Hepatic stellate cell (primary cell): Measurements from ENCODE around the gene TADA3.

Source experiments
- DNase-seq: peaks from one replicate; pipeline ENCODE4 v3.0.0; 2011; ENCODE audit warnings: low spot score

TADA3 gene

GRCh38 chr3:9760779-9761505 is 31.3 kb downstream of the TADA3 start:
- no peak for DNase-seq

GRCh38 chr3:9757427-9757826 is 34.8 kb downstream of the TADA3 start:
- no peak for DNase-seq

GRCh38 chr3:9754678-9755077 is 37.6 kb downstream of the TADA3 start:
- no peak for DNase-seq

GRCh38 chr3:9750556-9751411 is 41.5 kb downstream of the TADA3 start:
- DNase-seq = no peak

- peak; percentile 100 for DNase-seq
These were observed 42.4 kb downstream of the TADA3 start, which contains the start of gene OGG1 for GRCh38 chr3:9749645-9750555. Gene OGG1, plus strand, starts transcription at chr3:9749952. Its CDS starts 335 bp downstream, at chr3:9750287.

- no peak for DNase-seq
These were observed 43.0 kb downstream of the TADA3 start for GRCh38 chr3:9749296-9749644.

- DNase-seq = no peak
These were observed 44.2 kb downstream of the TADA3 start for GRCh38 chr3:9748031-9748430.

GRCh38 chr3:9747267-9747666 is 45.0 kb downstream of the TADA3 start:
- no peak for DNase-seq

- DNase-seq = peak; percentile 80
These were observed 45.9 kb downstream of the TADA3 start for GRCh38 chr3:9746330-9746729.

- DNase-seq = no peak
These were observed 46.8 kb downstream of the TADA3 start for GRCh38 chr3:9745521-9745920.

GRCh38 chr3:9744162-9744561 is 48.1 kb downstream of the TADA3 start:
- DNase-seq = no peak

- no peak for DNase-seq
These were observed 48.7 kb downstream of the TADA3 start for GRCh38 chr3:9743548-9743947.

- DNase-seq = no peak
These were observed 49.7 kb downstream of the TADA3 start for GRCh38 chr3:9742560-9742959.

GRCh38 chr3:9739181-9739580 is 53.1 kb downstream of the TADA3 start:
- DNase-seq = no peak

- no peak for DNase-seq
These were observed 55.4 kb downstream of the TADA3 start for GRCh38 chr3:9736831-9737230.

GRCh38 chr3:9732740-9733115 is 59.5 kb downstream of the TADA3 start:
- peak; percentile 66 for DNase-seq

- peak; percentile 46 for DNase-seq
These were observed 60.1 kb downstream of the TADA3 start for GRCh38 chr3:9732080-9732739.

- DNase-seq = peak; percentile 98
These were observed 60.8 kb downstream of the TADA3 start, which contains the start of gene BRPF1 for GRCh38 chr3:9731206-9732079. Gene BRPF1, plus strand, starts transcription at chr3:9731735. Its CDS starts 2,406 bp downstream, at chr3:9734141.

- no peak for DNase-seq
These were observed 61.5 kb downstream of the TADA3 start for GRCh38 chr3:9730657-9731205.
